Measurements from ENCODE around the gene RDH5.

DNA sequence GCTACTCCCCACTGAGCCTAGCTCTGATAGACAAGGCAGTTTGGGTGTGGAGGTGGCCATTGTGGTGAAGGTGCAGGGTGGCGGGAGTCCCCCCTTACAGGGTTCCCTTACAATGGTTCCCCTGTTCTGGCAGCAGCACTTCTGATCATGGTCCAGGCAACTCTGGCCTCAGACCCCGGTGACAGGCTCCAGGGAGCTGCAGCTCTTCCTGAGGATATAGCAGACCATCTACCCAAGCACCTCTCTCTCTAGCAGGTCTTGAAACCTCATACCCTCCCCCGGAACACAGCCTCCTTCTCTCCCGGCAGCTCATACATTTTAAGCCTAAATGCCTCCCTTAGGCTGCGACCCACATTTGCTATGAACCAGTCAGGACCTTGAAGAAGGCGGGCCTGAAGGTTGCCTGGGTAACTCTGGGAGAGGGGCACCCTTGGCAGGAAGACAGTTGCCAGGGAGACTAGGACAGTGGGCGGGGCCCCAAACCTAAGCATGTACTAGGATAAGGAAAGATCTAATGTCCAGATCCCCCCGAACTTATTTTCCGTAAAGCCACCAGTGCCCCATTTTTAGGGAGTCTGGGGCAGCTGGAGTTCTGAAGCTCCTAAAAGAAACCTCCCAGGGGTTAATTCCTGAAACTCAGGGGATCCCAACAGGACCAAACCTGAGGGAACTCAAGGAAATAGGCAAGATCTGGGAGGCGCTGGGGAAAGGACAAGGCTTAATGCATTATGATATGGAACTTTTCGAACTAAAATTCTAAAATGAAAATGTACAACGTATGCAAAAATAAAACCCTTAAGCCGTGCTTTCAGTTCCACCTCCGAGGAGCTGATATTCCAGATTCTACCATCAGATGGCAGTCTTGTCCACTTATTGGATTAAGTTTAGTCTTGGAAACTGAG is 18.2 kb downstream of the RDH5 start:
- peak; percentile 86 for TF ChIP-seq STAG1 (CRISPR knock-in tag; IDR thresholded peaks at IDR 0.05)
- TF ChIP-seq AKNA (CRISPR knock-in tag; IDR thresholded peaks at IDR 0.05; ENCODE audit: borderline replicate concordance), result no peak
- peak; percentile 71; the same call in 1 of the 2 replicates for TF ChIP-seq RAD21 (CRISPR knock-in tag; IDR thresholded peaks at IDR 0.05)
- no peak for TF ChIP-seq ZNF746 (CRISPR knock-in tag; IDR thresholded peaks at IDR 0.05)
- TF ChIP-seq SMAD1 (CRISPR knock-in tag; IDR thresholded peaks at IDR 0.05; ENCODE audit: borderline replicate concordance, low read depth), result no peak
